GM12892 (cell line): ENCODE measurements around the gene SPATS1.

Experiments
- POLR2A ChIP-seq: IDR thresholded peaks from 2 replicates; pipeline ENCODE4 v1.6.1; 2011; ENCODE audit warnings: low read depth, low read length, control low read depth
- POLR2AphosphoS5 ChIP-seq: IDR thresholded peaks from 2 replicates; pipeline ENCODE4 v1.6.1; 2011; ENCODE audit warnings: low read depth, low read length, control low read depth

DNA sequence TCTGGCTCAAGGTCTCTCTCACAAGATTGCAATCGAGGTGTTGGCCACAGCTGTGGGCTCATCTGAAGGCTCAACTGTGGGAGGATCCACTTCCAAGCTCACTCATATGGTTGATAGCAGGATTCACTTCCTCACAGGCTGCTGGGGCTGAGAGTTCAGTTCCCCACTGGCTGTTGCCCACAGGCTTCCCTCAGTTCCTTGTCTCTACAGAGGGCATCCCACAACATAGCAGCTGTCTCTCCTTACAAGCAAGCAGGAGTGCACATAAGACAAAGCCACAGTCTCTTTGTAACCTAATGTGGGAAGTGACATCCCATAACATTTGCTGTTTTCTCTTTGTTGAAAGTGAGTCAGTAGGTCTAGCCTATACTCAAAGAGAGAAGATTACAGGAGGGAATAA, 14.0 kb downstream of the SPATS1 start:
- no peak for TF ChIP-seq POLR2AphosphoS5
- no peak for TF ChIP-seq POLR2A
